Measurements from ENCODE around the gene PAX5. TPM values are rescaled to one million over a fixed set of nuclear protein-coding genes. Genes with fewer than 3 reads are reported as not detected.

PAX5 gene
- total RNA-seq, 1 donor from 2014 or later: 0.18 TPM

GRCh38 chr9:36912620-36913019 lies 121.4 kb downstream of the PAX5 start:
- DNase-seq: no peak
- intact Hi-C loops (cut with DNase I): no loop called here
- Histone ChIP-seq H3K4me1 (no peaks in the 10 kb centered on the region), H3K36me3 (no peaks in the 10 kb centered on the region), H3K9me3 (peaks cover 6% of the 10 kb centered on the region), H3K27ac (no peak overlapping the region), H3K27me3 (ENCODE audit: low read depth) (peaks cover 24% of the 10 kb centered on the region), H3K4me3 (no peak overlapping the region)
- no peak for TF ChIP-seq CTCF (IDR thresholded peaks at IDR 0.05)
- ATAC-seq: peak in 1 of 2 donors; percentile 29

GRCh38 chr9:36911601-36912412 lies 122.3 kb downstream of the PAX5 start:
- H3K4me1 ChIP-seq: no peaks in the 10 kb centered on the region
- no peak for TF ChIP-seq CTCF (IDR thresholded peaks at IDR 0.05)
- peaks cover 26% of the 10 kb centered on the region for H3K27me3 ChIP-seq (ENCODE audit: low read depth)
- H3K36me3 ChIP-seq: no peaks in the 10 kb centered on the region
- H3K9me3 ChIP-seq: peaks cover 6% of the 10 kb centered on the region
- no peak for DNase-seq
- intact Hi-C loops (cut with DNase I): no loop called here
- H3K4me3 ChIP-seq: no peak overlapping the region
- no peak for ATAC-seq
- no peak overlapping the region for H3K27ac ChIP-seq

- TF ChIP-seq CTCF (IDR thresholded peaks at IDR 0.05): no peak
- H3K9me3 ChIP-seq: peaks cover 5% of the 10 kb centered on the region
- no peak overlapping the region for H3K27ac ChIP-seq
- H3K36me3 ChIP-seq: no peaks in the 10 kb centered on the region
- H3K27me3 ChIP-seq (ENCODE audit: low read depth): peaks cover 34% of the 10 kb centered on the region
- ATAC-seq: no peak
- intact Hi-C loops (cut with DNase I): no loop called here
- no peaks in the 10 kb centered on the region for H3K4me1 ChIP-seq
- DNase-seq: no peak
- no peak overlapping the region for H3K4me3 ChIP-seq
Measured at GRCh38 chr9:36911037-36911436, 123.0 kb downstream of the PAX5 start.

- no peak for ATAC-seq
- no peak for TF ChIP-seq CTCF (IDR thresholded peaks at IDR 0.05)
- DNase-seq: no peak
- Histone ChIP-seq H3K9me3 (no peaks in the 10 kb centered on the region), H3K27ac (no peak overlapping the region), H3K4me1 (no peaks in the 10 kb centered on the region), H3K36me3 (no peaks in the 10 kb centered on the region), H3K4me3 (no peak overlapping the region), H3K27me3 (ENCODE audit: low read depth) (peaks cover 11% of the 10 kb centered on the region)
- intact Hi-C loops (cut with DNase I): no loop called here
Measured at GRCh38 chr9:36906492-36906891, 127.6 kb downstream of the PAX5 start.

GRCh38 chr9:36905101-36906066 lies 128.7 kb downstream of the PAX5 start:
- H3K36me3 ChIP-seq: no peaks in the 10 kb centered on the region
- ATAC-seq: no peak
- no peaks in the 10 kb centered on the region for H3K4me1 ChIP-seq
- no peak for DNase-seq
- H3K27me3 ChIP-seq (ENCODE audit: low read depth): peaks cover 10% of the 10 kb centered on the region
- H3K4me3 ChIP-seq: no peak overlapping the region
- TF ChIP-seq CTCF (IDR thresholded peaks at IDR 0.05): no peak
- intact Hi-C loops (cut with DNase I): no loop called here
- no peak overlapping the region for H3K27ac ChIP-seq
- H3K9me3 ChIP-seq: no peaks in the 10 kb centered on the region

Measured in lower lobe of right lung (tissue), 2 donors.